Neural progenitor cell (in vitro differentiated cells): Measurements from ENCODE around the gene JSRP1. TPM values are rescaled to one million over a fixed set of nuclear protein-coding genes. Genes with fewer than 3 reads are reported as not detected.
"Not testable (repeated sequence)": the region's sequence is repeated elsewhere in the genome, so short reads cannot be mapped to it uniquely, and the experiment has no call there.

Experiments
- DNase-seq: peaks from one replicate; pipeline ENCODE4 v3.0.0-alpha.2; 2016; ENCODE audit warnings: low spot score
- H2AFZ ChIP-seq: fragments of 200-600 bp; sonication (generic); replicated peaks from 2 replicates; pipeline ENCODE4 v1.6.1; 2016; ENCODE audit warnings: antibody characterized with exemption
- H3F3A ChIP-seq: fragments of 200-600 bp; sonication (generic); 2 replicates; pipeline ENCODE4 v1.6.1; 2016; ENCODE audit warnings: antibody characterized with exemption, low read depth
- H3K27ac ChIP-seq: fragments of 200-600 bp; sonication (generic); 2 replicates; pipeline ENCODE4 v1.5.1; 2016; ENCODE audit warnings: mild to moderate bottlenecking
- H3K27me3 ChIP-seq: fragments of 200-600 bp; sonication (generic); 2 replicates; pipeline ENCODE4 v1.6.1; 2016; ENCODE audit warnings: mild to moderate bottlenecking, moderate library complexity
- H3K36me3 ChIP-seq: fragments of 200-600 bp; sonication (generic); 2 replicates; pipeline ENCODE4 v1.5.1; 2016
- H3K4me1 ChIP-seq: fragments of 200-600 bp; sonication (generic); 2 replicates; pipeline ENCODE4 v1.6.1; 2016; ENCODE audit warnings: mixed run types
- H3K4me2 ChIP-seq: fragments of 200-600 bp; sonication (generic); 2 replicates; pipeline ENCODE4 v1.6.1; 2016
- H3K4me3 ChIP-seq: fragments of 200-600 bp; sonication (generic); 2 replicates; pipeline ENCODE4 v1.5.1; 2016
- H3K79me2 ChIP-seq: fragments of 200-600 bp; sonication (generic); 2 replicates; pipeline ENCODE4 v1.6.1; 2016; ENCODE audit warnings: low read depth
- H3K9ac ChIP-seq: fragments of 200-600 bp; sonication (generic); 2 replicates; pipeline ENCODE4 v1.6.1; 2016
- H3K9me3 ChIP-seq: fragments of 200-600 bp; sonication (generic); 2 replicates; pipeline ENCODE4 v1.5.1; 2016; ENCODE audit warnings: low read depth
- H4K20me1 ChIP-seq: fragments of 200-600 bp; sonication (generic); 2 replicates; pipeline ENCODE4 v1.6.1; 2016; ENCODE audit warnings: low read depth
- H3K27ac Mint-ChIP-seq: 3 replicates; pipeline ENCODE4 v1.8.0; 2021; ENCODE audit warnings: mixed read lengths
- H3K27me3 Mint-ChIP-seq: 2 replicates; pipeline ENCODE4 v1.8.0; 2022; ENCODE audit warnings: low read depth, mild to moderate bottlenecking, inconsistent platforms, moderate library complexity, mixed read lengths; ENCODE audit not compliant: insufficient read depth
- H3K36me3 Mint-ChIP-seq: 3 replicates; pipeline ENCODE4 v1.8.0; 2021; ENCODE audit warnings: mixed read lengths
- H3K4me1 Mint-ChIP-seq: 3 replicates; pipeline ENCODE4 v1.8.0; 2021; ENCODE audit warnings: mixed read lengths
- H3K4me3 Mint-ChIP-seq: 3 replicates; pipeline ENCODE4 v1.8.0; 2021; ENCODE audit warnings: mild to moderate bottlenecking, moderate library complexity, mixed read lengths
- H3K9me3 Mint-ChIP-seq: 3 replicates; pipeline ENCODE4 v1.8.0; 2020; ENCODE audit warnings: mixed read lengths
- EZH2 ChIP-seq: fragments of 200-600 bp; sonication (generic); IDR thresholded peaks from 2 replicates; pipeline ENCODE4 v1.6.1; 2017; ENCODE audit warnings: antibody characterized with exemption, mild to moderate bottlenecking, moderate library complexity
- EZH2phosphoT487 ChIP-seq: fragments of 200-600 bp; sonication (generic); IDR thresholded peaks from 2 replicates; pipeline ENCODE4 v1.6.1; 2017; ENCODE audit warnings: antibody characterized with exemption
- total RNA-seq: library from RNA; depleted of rRNA; stranded (reverse); fragments of >200 nt; gene quantifications from 2 replicates; pipeline ENCODE4 v1.2.3, GENCODE V29; 2015; ENCODE audit warnings: low replicate concordance
- TF ChIP-seq, protein P1 (sequence below): fragments of 200-600 bp; sonication (generic); IDR thresholded peaks from 2 replicates; pipeline ENCODE4 v1.5.1; 2017; ENCODE audit warnings: antibody characterized with exemption, mild to moderate bottlenecking

The JSRP1 gene
- total RNA-seq, 1 donor from 2014 or later = not detected

DNA sequence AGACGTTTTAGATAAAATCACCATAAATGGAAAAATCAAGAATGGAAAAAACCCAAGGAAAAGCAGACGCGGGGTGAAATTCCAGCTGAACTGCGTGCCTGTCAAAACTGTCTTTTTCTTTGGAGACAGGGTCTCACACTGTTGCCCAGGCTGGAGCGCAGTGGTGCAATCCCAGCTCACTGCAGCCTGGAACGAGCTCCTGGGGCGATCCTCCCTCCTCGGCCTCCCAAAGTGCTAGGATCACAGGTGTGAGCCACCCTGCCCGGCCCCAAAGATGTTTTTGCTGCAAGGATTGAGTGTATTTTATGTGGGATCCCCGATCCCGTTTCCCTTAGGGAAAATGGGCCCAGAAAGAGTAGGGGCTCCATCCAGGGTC, 26.6 kb upstream of the JSRP1 start:
- Mint-ChIP-seq H3K9me3 (peaks cover 3% of the 10 kb centered on the region), H3K4me1 (peaks cover 8% of the 10 kb centered on the region), H3K4me3 (peak overlapping the region; percentile 71), H3K27me3 (peaks cover 16% of the 10 kb centered on the region), H3K27ac (peak overlapping the region; percentile 47), H3K36me3 (no peaks in the 10 kb centered on the region)
- peaks cover 9% of the 10 kb centered on the region for H4K20me1 ChIP-seq
- no peaks in the 10 kb centered on the region for H3K36me3 ChIP-seq
- H3K79me2 ChIP-seq = no peaks in the 10 kb centered on the region
- peaks cover 65% of the 10 kb centered on the region for H3K27me3 ChIP-seq
- no peak for DNase-seq
- no peak overlapping the region for H2AFZ ChIP-seq
- peaks cover 10% of the 10 kb centered on the region for H3F3A ChIP-seq
- TF ChIP-seq EZH2 = no peak
- no peak for TF ChIP-seq EZH2phosphoT487
- TF ChIP-seq, protein P1, sequence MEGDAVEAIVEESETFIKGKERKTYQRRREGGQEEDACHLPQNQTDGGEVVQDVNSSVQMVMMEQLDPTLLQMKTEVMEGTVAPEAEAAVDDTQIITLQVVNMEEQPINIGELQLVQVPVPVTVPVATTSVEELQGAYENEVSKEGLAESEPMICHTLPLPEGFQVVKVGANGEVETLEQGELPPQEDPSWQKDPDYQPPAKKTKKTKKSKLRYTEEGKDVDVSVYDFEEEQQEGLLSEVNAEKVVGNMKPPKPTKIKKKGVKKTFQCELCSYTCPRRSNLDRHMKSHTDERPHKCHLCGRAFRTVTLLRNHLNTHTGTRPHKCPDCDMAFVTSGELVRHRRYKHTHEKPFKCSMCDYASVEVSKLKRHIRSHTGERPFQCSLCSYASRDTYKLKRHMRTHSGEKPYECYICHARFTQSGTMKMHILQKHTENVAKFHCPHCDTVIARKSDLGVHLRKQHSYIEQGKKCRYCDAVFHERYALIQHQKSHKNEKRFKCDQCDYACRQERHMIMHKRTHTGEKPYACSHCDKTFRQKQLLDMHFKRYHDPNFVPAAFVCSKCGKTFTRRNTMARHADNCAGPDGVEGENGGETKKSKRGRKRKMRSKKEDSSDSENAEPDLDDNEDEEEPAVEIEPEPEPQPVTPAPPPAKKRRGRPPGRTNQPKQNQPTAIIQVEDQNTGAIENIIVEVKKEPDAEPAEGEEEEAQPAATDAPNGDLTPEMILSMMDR = no peak
- no peaks in the 10 kb centered on the region for H3K9me3 ChIP-seq
- H3K9ac ChIP-seq = no peak overlapping the region
- peaks cover 9% of the 10 kb centered on the region for H3K4me1 ChIP-seq
- H3K4me3 ChIP-seq = no peak overlapping the region
- no peak overlapping the region for H3K27ac ChIP-seq
- no peak overlapping the region for H3K4me2 ChIP-seq

DNA sequence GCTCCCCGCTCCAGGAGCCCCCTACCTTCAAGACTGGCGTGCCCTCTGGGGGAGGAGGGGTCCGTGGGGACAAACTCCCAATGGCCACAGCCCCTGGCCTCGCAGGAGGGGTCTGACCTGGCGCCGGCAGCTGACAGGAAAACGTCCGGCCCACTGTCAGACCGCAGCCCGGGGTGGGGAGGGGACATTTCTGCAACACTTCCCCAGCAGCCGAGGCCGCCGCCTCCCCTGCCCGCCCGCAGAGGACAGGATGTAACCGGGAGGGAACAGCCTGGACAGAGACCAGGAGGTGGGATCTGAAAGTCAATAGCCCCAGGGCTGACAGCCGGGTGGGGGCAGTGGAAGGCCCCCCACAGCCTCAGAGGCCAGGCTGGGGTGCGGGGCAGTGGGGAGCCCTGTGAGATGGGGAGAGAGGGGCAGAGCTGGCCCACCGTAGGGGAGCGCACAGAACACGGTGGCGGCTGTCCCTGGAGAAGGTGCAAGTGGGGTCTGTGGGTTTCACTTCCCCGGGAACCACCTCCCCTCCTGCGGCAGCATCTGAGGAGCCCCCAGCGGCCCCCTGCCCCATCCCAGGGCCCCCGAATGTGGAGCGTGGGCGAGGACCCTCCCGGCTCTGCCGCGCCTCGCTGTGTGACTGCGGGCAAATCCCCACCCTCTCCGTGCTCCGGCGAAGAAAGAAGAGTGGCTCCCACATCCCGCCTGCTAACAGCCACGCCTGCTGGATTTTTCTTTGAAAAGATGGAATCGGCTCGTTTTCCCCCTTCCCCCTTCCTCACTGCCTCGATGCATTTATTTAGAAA, 26.0 kb upstream of the JSRP1 start, which contains the start of gene PEAK3:
TSS of gene PEAK3 (minus strand) at position 114 of the 800 bp plus-strand sequence. CDS start 1,244 bp downstream, outside the sequence.
- Mint-ChIP-seq H3K4me3 (peak within 1 kb of the TSS; percentile 71), H3K27ac (peak within 1 kb of the TSS; percentile 47), H3K9me3 (peaks cover 3% of the 10 kb centered on the region), H3K4me1 (peaks cover 9% of the 10 kb centered on the region), H3K27me3 (peaks cover 10% of the 10 kb centered on the region), H3K36me3 (no peaks in the 10 kb centered on the region)
- peak within 1 kb of the TSS; percentile 78 for H3K4me2 ChIP-seq
- H3K79me2 ChIP-seq = no peaks in the 10 kb centered on the region
- no peaks in the 10 kb centered on the region for H3K9me3 ChIP-seq
- H2AFZ ChIP-seq = no peak within 1 kb of the TSS
- H3K27me3 ChIP-seq = peaks cover 59% of the 10 kb centered on the region
- TF ChIP-seq EZH2 (peak; percentile 67), EZH2phosphoT487 (peak; percentile 39)
- TF ChIP-seq, protein P1 = no peak
- peaks cover 5% of the 10 kb centered on the region for H4K20me1 ChIP-seq
- peak; percentile 62 for DNase-seq
- no peak within 1 kb of the TSS for H3K27ac ChIP-seq
- H3F3A ChIP-seq = peaks cover 7% of the 10 kb centered on the region
- peak within 1 kb of the TSS; percentile 40 for H3K4me3 ChIP-seq
- no peak within 1 kb of the TSS for H3K9ac ChIP-seq
- peaks cover 9% of the 10 kb centered on the region for H3K4me1 ChIP-seq
- H3K36me3 ChIP-seq = no peaks in the 10 kb centered on the region

DNA sequence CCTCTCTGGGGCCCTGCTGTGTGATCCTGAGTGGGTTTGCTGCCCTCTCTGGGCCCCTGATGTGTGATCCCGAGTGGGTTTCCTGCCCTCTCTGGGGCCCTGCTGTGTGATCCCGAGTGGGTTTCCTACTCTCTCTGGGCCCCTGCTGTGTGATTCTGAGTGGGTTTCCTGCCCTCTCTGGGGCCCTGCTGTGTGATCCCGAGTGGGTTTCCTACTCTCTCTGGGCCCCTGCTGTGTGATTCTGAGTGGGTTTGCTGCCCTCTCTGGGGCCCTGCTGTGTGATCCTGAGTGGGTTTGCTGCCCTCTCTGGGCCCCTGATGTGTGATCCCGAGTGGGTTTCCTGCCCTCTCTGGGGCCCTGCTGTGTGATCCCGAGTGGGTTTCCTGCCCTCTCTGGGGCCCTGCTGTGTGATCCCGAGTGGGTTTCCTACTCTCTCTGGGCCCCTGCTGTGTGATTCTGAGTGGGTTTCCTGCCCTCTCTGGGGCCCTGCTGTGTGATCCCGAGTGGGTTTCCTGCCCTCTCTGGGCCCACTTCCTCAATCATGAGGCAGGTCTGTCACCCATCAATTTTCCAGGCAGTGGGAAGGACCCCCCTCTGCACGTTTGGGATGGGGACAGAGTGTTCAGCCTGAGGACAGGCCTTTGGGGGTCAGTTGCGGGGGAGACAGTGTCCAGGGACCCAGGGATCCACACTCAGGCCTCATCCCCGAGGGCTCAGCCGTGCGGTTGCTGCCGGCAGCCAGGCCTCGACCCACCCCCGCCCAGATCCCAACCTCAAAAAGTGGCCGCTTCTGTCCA, 25.2 kb upstream of the JSRP1 start:
- H3K4me3 ChIP-seq = peak overlapping the region; percentile 40
- H3K79me2 ChIP-seq, H3K27ac ChIP-seq, H3K9me3 Mint-ChIP-seq, H3K36me3 ChIP-seq, H2AFZ ChIP-seq, H4K20me1 ChIP-seq, H3F3A ChIP-seq, H3K27me3 Mint-ChIP-seq, H3K4me1 ChIP-seq, H3K4me3 Mint-ChIP-seq, H3K36me3 Mint-ChIP-seq, H3K27ac Mint-ChIP-seq, H3K9ac ChIP-seq, H3K9me3 ChIP-seq, DNase-seq: not testable (repeated sequence)
- H3K4me2 ChIP-seq = peak overlapping the region; percentile 78
- H3K4me1 Mint-ChIP-seq = peaks cover 11% of the 10 kb centered on the region
- H3K27me3 ChIP-seq = peaks cover 51% of the 10 kb centered on the region
